Right cardiac atrium (tissue), 5 donors: Measurements from ENCODE around the gene NUDCD3. TPM values are rescaled to one million over a fixed set of nuclear protein-coding genes. Genes with fewer than 3 reads are reported as not detected.
A peak's percentile ranks its signal among the peaks of the same experiment; 100 is the strongest.

ENCODE experiments used
- ATAC-seq, 2 donors: fragments of 200-7000 bp; cut with Tn5 transposase; one replicate each; pipeline versions ENCODE4 v1.8.0 to v1.9.1; 2020; ENCODE audit warnings: moderate library complexity in 2 of 2, mild to moderate bottlenecking in 1 of 2
- DNase-seq, 3 donors: peaks; one replicate each; pipeline ENCODE4 v3.0.0-alpha.2; 2020
- H3K27ac ChIP-seq: one replicate; pipeline ENCODE4 v1.5.1; 2013; ENCODE audit warnings: mild to moderate bottlenecking, low read length, control low read depth, moderate library complexity
- H3K27me3 ChIP-seq: one replicate; pipeline ENCODE4 v1.6.1; 2013; ENCODE audit not compliant: control insufficient read depth, insufficient read depth
- H3K4me1 ChIP-seq: one replicate; pipeline ENCODE4 v1.6.1; 2013; ENCODE audit warnings: low read length; ENCODE audit not compliant: control insufficient read depth, insufficient read depth
- H3K4me3 ChIP-seq: one replicate; pipeline ENCODE4 v1.5.1; 2013; ENCODE audit warnings: low read length, control low read depth
- H3K9me3 ChIP-seq: one replicate; pipeline ENCODE4 v1.6.1; 2013; ENCODE audit warnings: low read length; ENCODE audit not compliant: control insufficient read depth
- WGBS: extraction: QIAGEN DNeasy Blood & Tissue Kit; methylation state at CpG from one replicate; pipeline ENCODE4 v1.1.7; 2013; 5-methylcytosine and 5-hydroxymethylcytosine counted together
- intact Hi-C, 4 donors: fragments of 100-400 bp; cut with DNase I; formaldehyde crosslinking; loops; one replicate each; pipeline versions ENCODE4 v1.11.0 to v1.14.0; 2022 to 2023
- polyA plus RNA-seq: library from polyadenylated mRNA; stranded (reverse); fragments of 200-250 nt; gene quantifications from one replicate; pipeline ENCODE4 v1.2.3, GENCODE V29; 2013
- total RNA-seq, 4 donors: library from RNA; stranded (reverse); fragmentation: NEBNext Ultra II Directional; extraction: Animal tissue kit (Norgen Biotek cat#: 25700); gene quantifications; one replicate each; pipeline ENCODE4 v1.2.1, GENCODE V29; 2021
- donor health status: healthy with polysubstance abuse.
- donor health status: DM: no; HTN: yes; CAD: no.
- donor health status: DM: no; HTN: no; CAD: no.
- donor health status: DM: no; HTN: yes; CAD: no; lungs with severe emphysema.
- donor health status: DM: yes; HTN: yes; CAD: no.

Gene NUDCD3
- total and polyA plus RNA-seq, 5 donors: 29.0 to 108 (median 100) TPM

DNA sequence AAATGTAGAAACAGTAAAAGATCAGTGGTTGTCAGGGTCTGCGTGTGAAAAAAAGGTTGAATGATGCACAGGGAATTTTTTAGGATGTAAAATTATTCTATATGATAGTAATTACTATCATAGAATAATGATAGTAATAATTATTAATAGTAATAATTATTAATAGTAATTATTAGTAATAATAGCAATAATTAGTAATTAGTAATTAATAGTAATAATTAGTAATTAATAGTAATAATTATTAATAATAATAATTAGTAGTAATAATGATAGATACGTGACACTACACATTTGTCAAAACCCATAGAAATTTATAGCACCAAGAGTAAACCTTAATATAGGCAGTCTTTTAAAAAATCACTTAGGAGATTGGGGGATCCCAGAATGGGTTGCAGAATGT lies 4.5 kb upstream of the NUDCD3 start:
- Histone ChIP-seq H3K27ac (no peak overlapping the region), H3K4me1 (no peaks in the 10 kb centered on the region), H3K4me3 (no peak overlapping the region), H3K9me3 (no peaks in the 10 kb centered on the region), H3K27me3 (no peaks in the 10 kb centered on the region)
- DNase-seq: no peak
- 77% methylated on average over 2 of the region's 2 CpGs for WGBS
- no peak for ATAC-seq
- intact Hi-C loops: no loop called here

DNA sequence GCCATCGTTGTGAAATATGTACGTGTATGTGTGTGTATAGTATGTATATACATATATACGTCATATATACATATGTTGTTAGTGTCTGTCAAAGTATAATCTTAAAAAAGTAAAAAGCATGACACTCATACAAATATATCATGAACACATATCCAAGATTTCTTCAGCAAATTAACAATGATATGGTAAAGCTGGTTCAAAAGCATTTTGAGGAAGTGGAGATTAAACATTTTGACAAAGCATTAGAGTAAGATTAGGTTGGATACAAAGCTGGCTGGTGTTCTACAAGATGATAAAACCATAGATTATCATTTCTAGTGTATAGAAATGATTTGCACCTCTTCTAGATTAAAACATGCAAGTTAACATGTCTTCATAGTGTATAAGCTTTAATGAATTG lies 771 bp upstream of the NUDCD3 start:
- intact Hi-C loops: no loop called here
- H3K27me3 ChIP-seq: no peaks in the 10 kb centered on the region
- WGBS: 7% methylated on average over 3 of the region's 3 CpGs
- H3K4me1 ChIP-seq: peaks cover 6% of the 10 kb centered on the region
- DNase-seq (no peak), ATAC-seq (no peak)
- H3K27ac ChIP-seq: no peak overlapping the region
- H3K9me3 ChIP-seq: no peaks in the 10 kb centered on the region
- H3K4me3 ChIP-seq: peak overlapping the region; percentile 88

DNA sequence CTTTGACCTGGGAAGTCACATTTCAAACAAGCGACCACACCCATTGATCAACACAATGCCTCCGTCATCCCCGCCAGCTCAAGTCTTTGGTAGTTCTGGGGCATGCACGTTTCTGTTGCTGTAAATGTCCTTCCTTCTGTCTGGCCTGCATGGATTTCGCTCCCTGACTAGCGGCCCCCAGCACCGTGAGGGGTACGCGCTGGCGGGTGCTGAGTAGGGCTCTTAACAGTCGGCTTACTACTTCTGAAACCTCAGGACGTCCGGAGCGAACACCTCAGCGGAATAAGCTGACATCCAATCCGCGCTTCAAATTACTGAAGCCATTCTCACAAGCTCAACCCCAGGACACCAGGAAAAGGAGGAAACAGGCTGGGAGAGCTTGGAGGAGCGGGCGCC lies 505 bp downstream of the NUDCD3 start:
- peak overlapping the region; percentile 88 for H3K4me3 ChIP-seq
- intact Hi-C loops: no loop called here
- ATAC-seq: peak; percentile 30 to 52
- H3K27me3 ChIP-seq: no peaks in the 10 kb centered on the region
- no peak for DNase-seq
- H3K27ac ChIP-seq: peak overlapping the region; percentile 95
- WGBS: under 1% methylated on average over 19 of the region's 19 CpGs
- H3K4me1 ChIP-seq: peaks cover 10% of the 10 kb centered on the region
- H3K9me3 ChIP-seq: no peaks in the 10 kb centered on the region

DNA sequence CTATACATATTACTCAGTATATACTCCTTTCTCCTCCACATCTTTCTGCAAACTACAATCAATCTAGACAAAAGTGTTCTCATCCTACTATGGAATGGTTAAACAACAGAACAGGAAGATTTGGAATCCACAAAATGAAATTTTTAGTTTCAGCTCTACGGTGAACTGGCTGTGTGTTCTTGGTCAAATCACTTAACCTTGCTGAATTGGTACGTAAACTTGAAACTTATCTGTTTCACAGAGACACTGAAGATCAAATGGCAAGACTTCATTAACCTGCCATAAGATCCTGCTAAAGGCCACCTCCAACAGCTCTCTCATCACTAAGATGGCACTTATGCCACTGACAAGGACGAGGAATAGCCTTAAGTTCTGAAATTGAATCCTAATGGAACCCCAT lies 1.5 kb downstream of the NUDCD3 start:
- intact Hi-C loops: no loop called here
- ATAC-seq (no peak), DNase-seq (no peak)
- no peak overlapping the region for H3K27ac ChIP-seq
- H3K9me3 ChIP-seq: no peaks in the 10 kb centered on the region
- 83% methylated on average over 3 of the region's 3 CpGs for WGBS
- peak overlapping the region; percentile 88 for H3K4me3 ChIP-seq
- peaks cover 12% of the 10 kb centered on the region for H3K4me1 ChIP-seq
- H3K27me3 ChIP-seq: no peaks in the 10 kb centered on the region

DNA sequence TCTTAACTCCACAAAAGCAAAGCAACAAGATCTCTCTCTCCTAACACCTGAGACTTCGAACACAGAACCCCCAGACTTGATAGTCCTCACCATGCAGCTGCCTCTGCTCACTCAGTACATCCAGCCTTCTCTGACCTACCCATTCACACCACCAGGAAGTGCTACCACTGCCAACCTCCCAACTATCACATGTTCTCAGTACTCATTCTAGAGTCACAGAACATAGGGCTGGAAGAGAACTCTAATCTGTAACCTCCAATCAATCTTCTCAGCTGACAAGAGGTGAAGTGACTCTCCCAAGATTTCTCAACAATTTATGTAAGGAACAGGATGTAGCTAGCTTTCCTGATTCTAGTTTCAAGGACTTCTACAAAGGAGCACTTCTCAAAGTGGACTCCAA lies 3.8 kb downstream of the NUDCD3 start:
- 81% methylated on average over 1 of the region's 1 CpG for WGBS
- no peak overlapping the region for H3K4me3 ChIP-seq
- H3K27ac ChIP-seq: no peak overlapping the region
- peaks cover 12% of the 10 kb centered on the region for H3K4me1 ChIP-seq
- intact Hi-C loops: no loop called here
- H3K9me3 ChIP-seq: no peaks in the 10 kb centered on the region
- ATAC-seq: peak in 1 of 2 donors; percentile 26
- H3K27me3 ChIP-seq: no peaks in the 10 kb centered on the region
- no peak for DNase-seq

DNA sequence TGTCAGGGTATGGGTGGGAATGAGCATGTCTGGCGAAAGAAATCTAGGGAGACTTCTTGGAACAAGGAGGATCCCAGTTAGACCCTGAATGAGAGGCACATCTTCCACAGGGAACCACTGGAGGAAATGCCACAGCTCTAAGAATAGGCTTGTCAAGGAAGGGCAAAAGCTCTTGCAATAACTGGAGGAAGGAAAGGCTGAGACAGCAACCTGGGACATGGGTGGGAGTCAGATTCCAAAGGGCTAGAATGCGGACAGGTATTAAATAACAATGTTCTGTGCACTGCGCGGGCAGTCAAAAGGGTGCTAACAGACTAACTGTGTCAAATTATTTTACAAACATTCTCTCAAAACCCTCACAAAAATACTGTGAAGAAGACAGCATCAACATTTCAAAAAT lies 4.5 kb downstream of the NUDCD3 start:
- no peaks in the 10 kb centered on the region for H3K27me3 ChIP-seq
- DNase-seq (no peak), ATAC-seq (no peak)
- WGBS: 85% methylated on average over 4 of the region's 4 CpGs
- peaks cover 12% of the 10 kb centered on the region for H3K4me1 ChIP-seq
- no peak overlapping the region for H3K4me3 ChIP-seq
- H3K9me3 ChIP-seq: no peaks in the 10 kb centered on the region
- intact Hi-C loops: no loop called here
- peak overlapping the region; percentile 59 for H3K27ac ChIP-seq

DNA sequence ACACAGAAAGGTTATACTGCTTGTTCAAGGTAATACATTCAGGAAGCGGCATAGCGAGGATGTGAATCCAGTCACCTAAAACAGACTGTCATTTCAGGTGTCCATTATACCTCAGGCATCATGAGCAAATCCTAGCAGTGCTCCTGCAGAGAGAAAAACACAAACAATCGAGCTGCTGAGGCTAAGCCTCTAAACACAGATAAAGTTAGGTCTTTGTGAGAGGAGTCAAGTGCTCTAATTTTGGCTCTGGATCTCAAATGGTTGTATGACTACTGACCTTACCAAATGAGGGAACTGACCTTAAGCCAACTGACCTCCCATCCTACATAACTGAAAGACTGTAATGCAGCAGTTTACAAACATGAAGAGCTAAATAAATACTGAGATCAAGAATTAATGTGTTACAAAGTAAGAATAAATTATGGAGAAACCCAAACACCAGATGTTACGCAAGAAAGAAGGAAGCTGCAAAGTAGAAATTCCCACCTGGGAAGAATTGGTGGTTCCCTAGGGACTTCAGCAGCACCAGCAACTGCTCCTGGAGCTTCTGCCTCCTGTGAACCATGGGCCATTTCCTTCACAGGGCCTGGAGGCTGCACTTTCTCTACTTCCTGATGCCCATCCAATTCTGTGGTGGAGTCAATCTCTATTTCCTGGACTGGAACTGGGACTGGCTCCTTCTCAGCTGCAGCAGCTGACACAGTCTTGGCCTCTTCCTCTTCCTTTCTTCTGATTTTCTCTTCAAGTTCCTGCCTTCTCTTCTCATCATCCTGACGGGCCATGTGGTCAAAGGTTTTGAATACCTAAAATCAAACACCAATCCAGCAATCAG lies 5.8 kb downstream of the NUDCD3 start:
- Histone ChIP-seq H3K4me3 (no peak overlapping the region), H3K4me1 (peaks cover 12% of the 10 kb centered on the region), H3K27me3 (no peaks in the 10 kb centered on the region), H3K9me3 (no peaks in the 10 kb centered on the region), H3K27ac (peak overlapping the region; percentile 59)
- intact Hi-C loops: no loop called here
- DNase-seq: no peak
- ATAC-seq: peak; percentile 29 to 36
- WGBS: 77% methylated on average over 5 of the region's 5 CpGs

DNA sequence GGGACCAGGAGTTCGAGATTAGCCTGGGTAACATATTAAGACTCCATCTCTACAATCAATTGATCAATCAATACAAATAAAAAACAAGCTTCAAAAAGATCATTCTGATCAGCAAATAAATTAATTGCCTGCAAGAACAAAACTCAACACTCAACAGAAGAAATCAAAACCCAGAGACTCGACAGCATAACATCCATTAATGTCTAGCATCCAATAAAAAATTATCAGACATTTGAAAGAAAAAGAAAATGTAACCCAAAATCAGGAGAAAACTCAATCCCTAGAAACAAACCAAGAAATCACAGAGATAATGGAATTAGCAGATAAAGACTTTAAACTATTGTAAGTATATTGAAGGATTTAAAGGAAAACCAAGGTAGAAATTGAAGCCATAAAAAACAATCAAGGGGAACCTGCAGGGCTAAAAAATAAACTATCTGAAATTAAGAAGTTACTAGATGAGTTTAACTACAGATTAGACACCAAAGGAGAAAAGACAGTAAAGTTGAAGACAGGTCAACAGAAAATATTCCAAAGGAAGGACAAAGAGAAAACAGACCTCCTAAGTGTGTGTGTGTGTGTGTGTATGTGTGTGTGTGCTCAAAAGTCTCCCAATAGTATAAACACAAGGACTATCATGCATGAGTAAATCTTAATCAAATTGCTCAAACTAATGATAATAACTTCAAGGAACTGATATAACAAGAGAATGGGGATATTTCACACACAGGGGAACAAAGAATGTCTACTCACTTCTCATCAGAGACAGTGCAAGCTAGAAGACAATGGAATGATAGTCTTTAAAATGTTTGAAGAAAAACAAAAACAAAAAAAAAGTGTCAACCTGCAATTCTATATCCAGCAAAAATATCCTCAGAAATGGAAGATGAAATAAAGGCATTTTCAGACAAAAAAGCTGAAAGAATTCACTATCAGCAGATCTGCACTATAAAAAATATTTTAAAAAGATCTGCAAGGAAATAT lies 7.7 kb downstream of the NUDCD3 start:
- ATAC-seq: no peak
- H3K27me3 ChIP-seq: no peaks in the 10 kb centered on the region
- intact Hi-C loops: no loop called here
- no peaks in the 10 kb centered on the region for H3K9me3 ChIP-seq
- DNase-seq: no peak
- no peak overlapping the region for H3K4me3 ChIP-seq
- peaks cover 9% of the 10 kb centered on the region for H3K4me1 ChIP-seq
- over 99% methylated on average over 2 of the region's 2 CpGs for WGBS
- no peak overlapping the region for H3K27ac ChIP-seq

DNA sequence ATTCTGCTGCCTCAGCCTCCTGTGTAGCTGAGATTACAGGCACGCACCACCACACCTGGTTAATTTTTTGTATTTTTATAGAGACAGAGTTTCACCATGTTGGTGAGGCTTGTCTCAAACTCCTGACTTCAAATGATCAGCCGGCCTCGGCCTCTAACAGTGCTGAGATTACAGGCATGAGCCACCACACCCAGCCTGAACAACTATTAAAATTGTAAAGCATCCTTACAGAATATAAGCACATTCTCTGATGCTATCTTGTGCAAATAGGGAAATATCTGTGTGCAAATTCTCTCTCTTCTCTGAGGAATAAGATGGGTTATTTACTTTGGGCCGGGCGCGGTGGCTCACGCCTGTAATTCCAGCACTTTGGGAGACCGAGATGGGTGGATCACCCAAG lies 12.5 kb downstream of the NUDCD3 start:
- Histone ChIP-seq H3K27me3 (no peaks in the 10 kb centered on the region), H3K4me1 (peaks cover 13% of the 10 kb centered on the region), H3K4me3 (no peak overlapping the region), H3K9me3 (no peaks in the 10 kb centered on the region), H3K27ac (no peak overlapping the region)
- intact Hi-C loops: loop anchor here (2.0 to 10.0 kb wide), 4 partner anchors 233 to 243 kb away; no protein-coding TSS in a partner anchor
- DNase-seq: no peak
- no peak for ATAC-seq
- WGBS: 93% methylated on average over 8 of the region's 8 CpGs

DNA sequence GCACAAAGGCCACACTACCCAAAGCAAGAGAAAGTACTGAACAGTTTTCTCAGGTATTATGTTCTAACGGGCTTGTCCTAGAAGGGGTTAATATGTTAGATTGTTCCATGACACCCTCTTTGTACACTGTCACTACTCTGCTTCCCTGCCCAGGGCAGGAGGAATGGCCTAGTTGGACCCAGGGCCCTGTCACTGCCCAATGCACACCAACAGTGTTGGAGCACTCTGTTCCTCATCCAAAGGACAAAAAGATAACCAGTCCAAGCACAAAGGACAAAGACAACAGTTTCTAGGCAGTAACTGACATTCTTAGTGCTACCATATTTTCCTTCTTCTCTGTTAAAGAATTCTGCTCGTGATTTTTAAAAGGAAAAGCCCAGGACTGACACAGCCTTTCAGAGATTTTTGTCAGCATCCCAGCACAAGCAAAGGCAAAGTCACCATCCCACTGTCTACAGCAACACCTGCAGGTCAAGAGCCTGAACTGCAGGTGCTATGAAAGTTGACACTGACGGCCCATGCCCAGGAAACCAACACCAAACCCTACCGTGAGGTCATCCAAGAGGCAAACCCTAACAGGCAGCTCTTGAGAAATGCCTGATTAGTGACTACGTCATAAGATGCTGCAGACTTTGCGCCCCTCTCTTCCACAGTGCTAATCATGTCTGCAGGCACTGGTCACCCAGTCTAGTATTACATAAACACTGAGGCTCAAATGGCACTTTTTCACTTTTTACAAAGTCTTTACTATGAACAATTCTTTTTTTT lies 13.2 kb downstream of the NUDCD3 start:
- peak; percentile 55 to 72 (median 59) for DNase-seq
- Histone ChIP-seq H3K27ac (peak overlapping the region; percentile 87), H3K27me3 (no peaks in the 10 kb centered on the region), H3K4me1 (peaks cover 15% of the 10 kb centered on the region), H3K4me3 (no peak overlapping the region), H3K9me3 (no peaks in the 10 kb centered on the region)
- WGBS: 26% methylated on average over 6 of the region's 6 CpGs
- peak; percentile 77 to 87 for ATAC-seq
- intact Hi-C loops: loop anchor here (2.0 to 10.0 kb wide), 4 partner anchors 232 to 242 kb away; no protein-coding TSS in a partner anchor
